SU-DHL-6 (cell line): ENCODE data around the gene PPP1R3D.

Experiments used
- H2AFZ ChIP-seq: fragments of 200-600 bp; sonication (generic); 2 replicates; pipeline ENCODE4 v1.6.1; 2014; ENCODE audit warnings: low read depth, mild to moderate bottlenecking, moderate library complexity, mixed read lengths, antibody characterized with exemption, low read length; ENCODE audit not compliant: severe bottlenecking
- H3F3A ChIP-seq: fragments of 200-600 bp; shearing (Covaris generic); 2 replicates; pipeline ENCODE4 v1.6.0; 2016; ENCODE audit warnings: antibody characterized with exemption, mild to moderate bottlenecking; ENCODE audit not compliant: insufficient read depth
- H3K27ac ChIP-seq: fragments of 200-600 bp; sonication (generic); 2 replicates; pipeline ENCODE4 v1.5.1; 2016; ENCODE audit warnings: low read depth, mild to moderate bottlenecking, low read length, moderate library complexity, mixed read lengths
- H3K27me3 ChIP-seq: fragments of 200-600 bp; sonication (generic), shearing (Covaris generic); 2 replicates; pipeline ENCODE4 v1.6.0; 2014; ENCODE audit warnings: mild to moderate bottlenecking, low read length
- H3K36me3 ChIP-seq: fragments of 200-600 bp; sonication (generic); 2 replicates; pipeline ENCODE4 v1.6.1; 2014; ENCODE audit warnings: mild to moderate bottlenecking, low read length, mixed read lengths
- H3K4me2 ChIP-seq: fragments of 300-600, 200-600 bp; shearing (Covaris generic), sonication (generic); 2 replicates; pipeline ENCODE4 v1.6.0; 2014; ENCODE audit warnings: low read length, low read depth, mild to moderate bottlenecking; ENCODE audit not compliant: poor library complexity, severe bottlenecking
- H3K4me3 ChIP-seq: fragments of 200-600 bp; sonication (generic); 2 replicates; pipeline ENCODE4 v1.5.1; 2014; ENCODE audit warnings: antibody characterized with exemption, low read length, mild to moderate bottlenecking, mixed read lengths; ENCODE audit not compliant: insufficient read depth, poor library complexity, severe bottlenecking
- H3K79me2 ChIP-seq: fragments of 200-600 bp; sonication (generic); 2 replicates; pipeline ENCODE4 v1.6.1; 2014; ENCODE audit warnings: mild to moderate bottlenecking, low read length, moderate library complexity; ENCODE audit not compliant: insufficient read depth
- H3K9ac ChIP-seq: fragments of 200-600 bp; sonication (generic); 2 replicates; pipeline ENCODE4 v1.7.0; 2014; ENCODE audit warnings: mild to moderate bottlenecking, low read length
- H3K9me2 ChIP-seq: fragments of 200-600 bp; sonication (generic); replicated peaks from 2 replicates; pipeline ENCODE4 v1.6.1; 2014; ENCODE audit warnings: low read length; ENCODE audit not compliant: insufficient read depth
- H3K9me3 ChIP-seq: fragments of 200-600 bp; sonication (generic); 2 replicates; pipeline ENCODE4 v1.6.1; 2014; ENCODE audit warnings: low read length, mixed read lengths; ENCODE audit not compliant: insufficient read depth
- H4K20me1 ChIP-seq: fragments of 200-600 bp; sonication (generic); 2 replicates; pipeline ENCODE4 v1.6.1; 2014; ENCODE audit warnings: low read depth, mild to moderate bottlenecking, antibody characterized with exemption, low read length, moderate library complexity, mixed read lengths
- EZH2phosphoT487 ChIP-seq: fragments of 200-600 bp; sonication (generic), shearing (Covaris generic); conservative IDR thresholded peaks from 2 replicates; pipeline ENCODE4 v1.6.1; 2018; ENCODE audit warnings: mild to moderate bottlenecking, antibody characterized with exemption, low read length, moderate library complexity, mixed read lengths
- TF ChIP-seq, protein P1 (sequence below): fragments of 200-600 bp; sonication (generic); IDR thresholded peaks from one replicate; pipeline ENCODE4 v1.5.1; 2017; ENCODE audit warnings: antibody characterized with exemption, mild to moderate bottlenecking, low read length, moderate library complexity; ENCODE audit not compliant: insufficient read depth, poor library complexity, severe bottlenecking

PPP1R3D gene

DNA sequence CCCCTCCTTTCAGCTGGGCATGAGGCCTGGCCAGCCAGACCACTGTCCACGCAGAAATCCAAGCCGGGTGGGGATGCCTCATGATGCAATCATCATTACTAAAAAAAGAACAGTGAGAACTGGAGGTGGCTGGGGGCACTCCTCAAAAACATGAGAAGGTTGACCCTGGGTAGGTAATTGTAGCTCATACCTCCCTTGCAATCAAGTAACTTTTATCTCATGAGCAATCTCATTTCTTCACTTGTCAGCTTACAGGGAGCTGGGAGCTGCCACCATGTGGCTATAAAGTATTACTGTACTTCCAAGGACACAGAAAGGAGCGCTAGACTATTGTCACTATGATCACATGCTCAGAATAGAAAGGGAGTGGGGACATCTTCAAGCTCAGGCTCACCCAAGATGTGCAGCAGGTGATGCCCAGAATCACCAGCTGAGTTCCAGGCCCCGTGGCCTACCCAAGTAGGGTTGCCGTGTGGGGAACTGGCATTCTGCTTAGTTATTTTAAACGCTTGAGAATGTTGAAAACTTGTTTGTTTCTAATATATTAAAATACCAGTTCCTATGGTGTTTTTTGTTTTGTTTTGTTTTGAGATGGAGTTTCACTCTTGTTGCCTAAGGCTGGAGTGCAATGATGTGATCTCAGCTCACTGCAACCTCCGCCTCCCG is 15.2 kb upstream of the PPP1R3D start:
- Histone ChIP-seq H3K9me3 (no peaks in the 10 kb centered on the region), H3F3A (no peaks in the 10 kb centered on the region), H3K4me2 (no peak overlapping the region), H4K20me1 (no peaks in the 10 kb centered on the region), H3K79me2 (no peaks in the 10 kb centered on the region), H3K36me3 (no peaks in the 10 kb centered on the region), H2AFZ (no peak overlapping the region), H3K27ac (no peak overlapping the region), H3K9ac (no peak overlapping the region), H3K27me3 (no peaks in the 10 kb centered on the region), H3K4me3 (no peak overlapping the region), H3K9me2 (no peaks in the 10 kb centered on the region)
- TF ChIP-seq EZH2phosphoT487 = no peak
- TF ChIP-seq, protein P1, sequence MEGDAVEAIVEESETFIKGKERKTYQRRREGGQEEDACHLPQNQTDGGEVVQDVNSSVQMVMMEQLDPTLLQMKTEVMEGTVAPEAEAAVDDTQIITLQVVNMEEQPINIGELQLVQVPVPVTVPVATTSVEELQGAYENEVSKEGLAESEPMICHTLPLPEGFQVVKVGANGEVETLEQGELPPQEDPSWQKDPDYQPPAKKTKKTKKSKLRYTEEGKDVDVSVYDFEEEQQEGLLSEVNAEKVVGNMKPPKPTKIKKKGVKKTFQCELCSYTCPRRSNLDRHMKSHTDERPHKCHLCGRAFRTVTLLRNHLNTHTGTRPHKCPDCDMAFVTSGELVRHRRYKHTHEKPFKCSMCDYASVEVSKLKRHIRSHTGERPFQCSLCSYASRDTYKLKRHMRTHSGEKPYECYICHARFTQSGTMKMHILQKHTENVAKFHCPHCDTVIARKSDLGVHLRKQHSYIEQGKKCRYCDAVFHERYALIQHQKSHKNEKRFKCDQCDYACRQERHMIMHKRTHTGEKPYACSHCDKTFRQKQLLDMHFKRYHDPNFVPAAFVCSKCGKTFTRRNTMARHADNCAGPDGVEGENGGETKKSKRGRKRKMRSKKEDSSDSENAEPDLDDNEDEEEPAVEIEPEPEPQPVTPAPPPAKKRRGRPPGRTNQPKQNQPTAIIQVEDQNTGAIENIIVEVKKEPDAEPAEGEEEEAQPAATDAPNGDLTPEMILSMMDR = no peak

DNA sequence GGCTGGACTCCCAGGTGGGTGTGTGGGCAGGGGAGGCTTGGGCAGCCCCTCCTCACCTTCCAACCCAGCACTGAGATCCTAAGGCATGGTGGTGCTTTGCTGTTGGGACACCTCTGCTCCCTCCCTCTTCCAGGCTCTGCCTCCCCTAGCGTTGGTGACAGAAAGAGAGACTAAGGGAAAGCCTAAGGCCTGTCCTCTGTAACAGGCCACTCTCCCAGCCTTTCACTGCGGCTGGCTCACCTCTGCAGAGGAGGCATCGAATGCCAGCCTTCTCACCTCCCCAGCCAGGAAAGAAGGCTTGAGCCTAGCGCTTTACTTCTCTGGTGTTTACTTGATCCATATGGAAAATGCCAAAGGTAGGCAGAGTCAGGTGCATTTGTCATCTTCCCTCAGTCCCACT is 14.6 kb upstream of the PPP1R3D start:
- Histone ChIP-seq H3F3A (no peaks in the 10 kb centered on the region), H3K27ac (no peak overlapping the region), H3K9ac (no peak overlapping the region), H2AFZ (no peak overlapping the region), H3K27me3 (no peaks in the 10 kb centered on the region), H3K9me3 (no peaks in the 10 kb centered on the region), H3K36me3 (no peaks in the 10 kb centered on the region), H3K4me3 (no peak overlapping the region), H3K9me2 (no peaks in the 10 kb centered on the region), H4K20me1 (no peaks in the 10 kb centered on the region), H3K4me2 (no peak overlapping the region), H3K79me2 (no peaks in the 10 kb centered on the region)
- TF ChIP-seq, protein P1 = no peak
- no peak for TF ChIP-seq EZH2phosphoT487

DNA sequence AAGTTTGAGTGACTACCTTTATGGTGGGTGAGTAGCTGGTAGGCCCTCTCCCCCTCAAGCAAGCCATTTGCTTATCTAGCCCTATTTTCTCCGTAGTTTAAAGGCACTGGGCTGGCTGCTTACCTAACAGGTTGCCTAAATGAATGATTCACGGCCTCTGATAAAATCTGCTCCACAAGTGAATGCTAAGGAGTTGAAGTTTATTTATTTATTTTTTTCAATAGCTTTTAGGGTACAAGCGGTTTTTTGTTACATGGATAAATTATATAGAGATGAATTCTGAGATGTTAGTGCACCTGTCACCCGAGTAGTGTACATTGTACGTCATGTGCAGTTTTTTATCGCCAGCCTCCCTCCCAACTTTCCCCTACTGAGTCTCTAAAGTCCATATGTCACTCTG is 9.8 kb upstream of the PPP1R3D start:
- H3K9ac ChIP-seq = no peak overlapping the region
- no peak for TF ChIP-seq EZH2phosphoT487
- TF ChIP-seq, protein P1 = no peak
- H3K79me2 ChIP-seq = no peaks in the 10 kb centered on the region
- H3F3A ChIP-seq = peaks cover 20% of the 10 kb centered on the region
- H3K4me3 ChIP-seq = no peak overlapping the region
- H3K9me2 ChIP-seq = no peaks in the 10 kb centered on the region
- H3K4me2 ChIP-seq = no peak overlapping the region
- H3K27me3 ChIP-seq = no peaks in the 10 kb centered on the region
- H4K20me1 ChIP-seq = no peaks in the 10 kb centered on the region
- no peaks in the 10 kb centered on the region for H3K9me3 ChIP-seq
- no peak overlapping the region for H2AFZ ChIP-seq
- no peak overlapping the region for H3K27ac ChIP-seq
- no peaks in the 10 kb centered on the region for H3K36me3 ChIP-seq
